ENCODE results near the gene HAX1.
"Not testable (repeated sequence)": the region's sequence is repeated elsewhere in the genome, so short reads cannot be mapped to it uniquely, and the experiment has no call there.

HAX1 gene

DNA sequence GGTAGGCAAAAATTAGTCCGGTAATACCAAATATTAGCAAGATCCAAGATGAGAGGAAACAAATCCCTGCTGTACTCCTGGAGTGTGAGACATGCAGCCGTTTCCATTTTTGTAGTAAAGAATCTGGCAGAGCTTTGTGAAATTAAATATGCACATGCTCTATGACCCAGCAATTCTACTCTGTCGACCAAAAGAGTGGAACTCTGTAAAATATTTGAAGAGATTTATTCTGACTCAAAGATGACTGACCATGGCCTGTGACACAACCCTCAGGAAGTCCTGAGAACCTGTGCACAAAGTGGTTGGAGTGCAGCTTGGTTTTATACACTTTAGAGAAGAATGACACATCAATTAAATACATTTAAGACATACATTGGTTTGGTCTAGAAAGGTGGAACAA lies 16.2 kb downstream of the HAX1 start:
- DNase-seq: no peak

DNA sequence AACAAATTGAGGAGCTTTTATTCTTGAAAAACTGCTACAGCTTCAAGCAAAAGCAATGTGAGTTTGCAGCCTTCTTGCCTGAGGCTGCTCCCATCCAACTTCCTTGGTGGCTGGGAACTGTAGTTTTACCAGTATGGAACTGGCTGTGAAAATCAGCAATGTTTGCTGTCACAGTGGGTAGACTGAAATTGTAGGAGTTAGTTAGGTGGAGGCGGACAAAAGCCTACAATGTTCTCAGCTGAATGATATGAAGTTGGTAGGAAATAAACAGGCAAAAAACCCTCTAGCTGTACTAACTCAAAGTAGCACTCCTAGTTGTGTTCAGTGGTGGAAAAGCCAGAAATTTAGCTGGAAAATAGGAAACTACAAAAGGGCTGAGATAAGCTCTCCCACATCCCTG lies 18.5 kb downstream of the HAX1 start:
- DNase-seq: no peak

DNA sequence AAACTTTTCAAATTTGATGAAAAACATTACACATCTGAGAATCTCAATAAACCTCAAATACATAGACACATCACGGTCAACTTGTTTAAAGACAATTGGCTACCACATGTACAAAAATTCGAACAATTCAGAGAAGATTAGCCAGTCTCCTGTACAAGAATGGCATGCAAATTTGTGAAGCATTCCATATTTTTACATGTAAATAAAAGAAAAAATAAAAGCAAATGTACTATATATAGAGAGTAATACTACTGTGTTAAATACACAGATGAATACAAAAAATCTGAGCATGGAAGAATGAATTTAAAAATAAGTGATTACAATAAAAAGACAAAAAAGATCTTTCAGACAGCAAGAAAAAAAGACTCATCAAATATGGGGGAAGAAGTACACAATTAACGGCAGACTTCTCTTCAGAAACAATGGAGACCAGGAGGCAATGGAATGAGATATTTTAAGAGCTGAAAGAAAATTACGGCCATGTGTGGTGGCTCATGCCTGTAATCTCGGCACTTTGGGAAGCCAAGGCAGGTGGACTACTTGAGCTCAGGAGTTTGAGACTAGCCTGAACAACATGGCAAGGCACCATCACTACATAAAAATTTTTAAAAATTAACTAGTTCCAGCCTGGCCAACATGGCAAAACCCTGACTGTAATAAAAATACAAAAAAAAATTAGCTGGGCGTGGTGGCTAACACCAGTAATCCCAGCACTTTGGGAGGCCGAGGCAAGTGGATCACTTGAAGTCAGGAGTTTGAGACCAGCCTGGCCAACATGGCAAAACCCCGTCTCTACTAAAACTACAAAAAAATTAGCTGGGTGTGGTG lies 23.2 kb downstream of the HAX1 start:
- no peak for DNase-seq

DNA sequence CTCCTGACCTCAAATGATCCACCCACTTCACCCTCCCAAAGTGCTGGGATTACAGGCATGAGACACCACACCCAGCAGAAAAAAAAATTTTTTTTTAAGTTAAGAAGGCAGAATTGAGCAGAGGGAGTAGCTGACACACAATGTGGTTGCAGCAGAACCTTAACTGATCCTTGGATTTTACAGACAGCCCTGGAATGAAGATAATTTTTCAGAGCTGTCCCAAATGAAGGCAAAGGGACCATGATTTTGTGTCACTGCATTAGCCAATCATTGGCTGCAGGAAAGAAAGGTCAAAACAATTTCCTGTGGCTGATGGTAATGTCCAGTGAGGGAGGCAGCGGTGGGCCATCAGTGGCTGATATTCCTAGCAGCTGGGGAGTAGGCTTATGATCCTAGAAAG lies 29.2 kb downstream of the HAX1 start:
- DNase-seq: no peak

DNA sequence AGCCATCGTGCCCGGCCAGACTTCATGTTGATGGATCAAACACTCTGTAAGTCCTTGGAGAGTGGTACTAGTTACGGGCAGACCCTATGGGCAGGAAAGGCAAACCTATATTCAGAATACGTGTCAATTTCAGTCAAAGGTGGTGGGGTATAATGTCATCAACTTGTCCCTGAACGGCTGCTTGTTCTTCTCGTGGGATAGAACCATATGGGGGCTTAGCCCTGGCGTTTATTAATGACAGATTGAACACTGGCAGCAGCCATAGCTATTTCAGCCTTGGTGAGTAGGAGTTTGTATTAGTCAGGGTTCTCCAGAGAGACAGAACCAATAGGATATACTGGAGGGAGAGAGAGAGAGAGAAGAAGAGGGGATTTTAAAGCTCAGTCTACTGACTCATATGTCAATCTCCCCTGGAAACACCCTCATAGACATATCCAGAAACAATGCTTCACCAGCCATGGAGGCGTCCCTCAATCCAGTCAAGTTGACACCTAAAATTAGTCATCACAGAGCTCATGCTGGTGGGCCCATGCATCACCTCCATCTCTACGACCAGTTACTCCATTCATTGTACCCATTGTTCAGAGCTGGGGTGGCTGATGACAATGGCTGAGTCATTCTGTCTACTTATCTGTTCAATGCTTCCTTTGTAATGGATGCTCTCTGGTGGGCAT lies 32.4 kb downstream of the HAX1 start:
- no peak for DNase-seq

DNA sequence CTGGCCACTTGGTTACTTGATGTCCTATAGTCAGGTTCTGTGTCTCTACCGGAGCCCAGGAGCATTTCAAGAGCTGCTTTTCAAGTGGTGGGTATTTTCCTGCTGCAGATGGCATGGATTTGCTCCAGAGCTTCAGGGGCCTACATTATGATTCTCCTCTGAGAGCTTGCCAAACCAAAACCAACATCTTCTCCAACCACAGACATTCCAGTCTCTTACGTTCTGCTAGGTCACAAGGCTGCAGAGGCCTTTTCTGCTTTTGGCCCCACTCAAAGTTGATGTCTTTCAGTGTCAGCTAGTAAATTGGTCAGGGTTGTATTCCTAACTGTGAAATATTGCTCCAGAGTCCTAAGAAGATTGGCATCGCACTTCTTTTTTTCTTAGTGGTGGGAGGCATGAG lies 33.7 kb downstream of the HAX1 start:
- no peak for DNase-seq

DNA sequence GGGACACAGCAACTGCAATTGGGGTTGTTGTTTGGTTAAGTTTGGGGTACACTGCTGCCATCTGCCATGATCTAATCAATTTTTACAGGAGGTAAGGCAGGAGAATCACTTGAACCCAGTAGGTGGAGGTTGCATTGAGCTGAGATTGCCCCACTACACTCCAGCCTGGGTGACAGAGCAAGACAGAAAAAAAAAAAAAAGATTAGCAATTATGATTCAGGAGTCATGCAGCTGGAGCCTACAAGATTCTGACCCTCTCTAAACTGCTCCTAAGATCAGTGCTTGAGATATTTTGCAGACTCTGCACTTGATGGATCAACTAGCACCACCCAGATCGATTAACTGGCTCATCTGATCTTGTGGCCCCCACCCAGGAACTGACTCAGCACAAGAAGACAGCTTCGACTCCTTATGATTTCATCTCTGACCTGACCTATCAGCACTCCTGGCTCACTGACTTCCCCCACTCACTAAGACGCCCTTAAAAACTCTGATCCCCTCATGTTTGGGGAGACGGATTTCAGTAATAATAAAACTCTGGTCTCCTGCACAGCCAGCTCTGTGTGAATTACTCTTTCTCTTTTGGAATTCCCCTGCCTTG lies 35.3 kb downstream of the HAX1 start:
- DNase-seq: not testable (repeated sequence)

DNA sequence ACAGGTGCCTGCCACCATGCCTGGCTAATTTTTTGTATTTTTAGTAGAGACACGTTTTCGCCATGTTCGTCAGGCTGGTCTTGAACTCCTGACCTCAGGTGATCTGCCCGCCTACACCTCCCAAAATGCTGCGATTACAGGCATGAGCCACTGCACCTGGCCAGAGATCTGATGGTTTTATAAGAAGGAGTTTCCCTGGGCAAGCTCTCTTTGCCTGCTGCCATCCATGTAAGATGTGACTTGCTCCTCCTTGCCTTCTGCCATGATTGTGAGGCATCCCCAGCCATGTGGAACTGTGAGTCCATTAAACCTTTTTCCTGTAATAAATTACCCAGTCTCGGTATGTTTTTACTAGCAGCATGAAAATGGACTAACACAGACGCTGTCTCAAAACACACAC lies 36.7 kb downstream of the HAX1 start:
- not testable (repeated sequence) for DNase-seq

DNA sequence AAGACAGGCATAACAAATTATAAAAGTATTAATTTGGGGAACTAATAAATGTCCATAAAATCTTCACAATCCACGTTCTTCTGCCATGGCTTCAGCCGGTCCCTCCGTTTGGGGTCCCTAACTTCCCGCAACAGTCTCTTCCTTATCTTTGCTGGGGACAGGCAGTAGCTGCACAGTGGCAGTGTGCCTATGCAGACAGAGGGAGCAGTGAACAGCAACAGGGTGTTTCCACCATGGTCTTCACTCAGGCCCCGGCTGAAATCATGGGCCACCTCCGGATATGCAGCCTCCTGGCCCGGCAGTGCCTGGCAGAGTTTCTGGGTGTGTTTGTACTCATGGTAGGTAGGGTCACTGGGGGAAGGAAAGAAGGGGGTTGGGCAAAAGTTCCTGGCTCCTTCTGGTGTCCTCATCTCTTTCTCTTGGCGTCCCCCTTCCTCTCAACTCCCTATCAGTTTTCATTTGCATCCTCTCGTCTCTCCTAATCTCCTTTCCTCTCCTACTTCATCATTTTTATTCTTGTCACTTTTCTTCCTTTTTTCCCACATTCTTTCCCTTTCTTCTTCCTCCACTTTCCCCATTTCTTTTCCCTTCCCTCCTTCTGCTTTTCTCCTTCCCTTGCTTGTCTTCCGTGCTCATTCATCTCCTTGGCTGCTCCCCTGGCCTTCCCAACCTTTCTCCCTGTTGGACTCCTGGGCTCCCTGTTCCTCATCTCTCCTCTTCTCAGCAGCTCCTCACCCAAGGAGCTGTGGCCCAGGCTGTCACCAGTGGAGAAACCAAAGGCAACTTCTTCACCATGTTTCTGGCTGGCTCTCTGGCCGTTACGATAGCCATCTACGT lies 40.0 kb downstream of the HAX1 start:
- DNase-seq: not testable (repeated sequence)

DNA sequence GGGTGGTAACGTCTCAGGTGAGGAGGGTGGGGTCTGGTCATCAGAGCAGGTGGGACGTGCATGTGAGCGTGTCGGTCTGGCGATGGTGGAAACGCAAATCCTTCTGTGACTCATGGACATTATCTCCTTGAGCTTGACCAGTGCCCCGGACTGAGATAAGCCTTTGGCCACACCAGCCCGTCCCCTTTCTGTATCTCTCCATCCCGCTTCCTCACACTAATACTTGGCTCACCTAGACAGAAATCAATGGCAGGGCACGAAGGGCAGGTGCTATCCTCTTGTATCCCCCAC lies 40.6 kb downstream of the HAX1 start:
- DNase-seq: no peak

DNA sequence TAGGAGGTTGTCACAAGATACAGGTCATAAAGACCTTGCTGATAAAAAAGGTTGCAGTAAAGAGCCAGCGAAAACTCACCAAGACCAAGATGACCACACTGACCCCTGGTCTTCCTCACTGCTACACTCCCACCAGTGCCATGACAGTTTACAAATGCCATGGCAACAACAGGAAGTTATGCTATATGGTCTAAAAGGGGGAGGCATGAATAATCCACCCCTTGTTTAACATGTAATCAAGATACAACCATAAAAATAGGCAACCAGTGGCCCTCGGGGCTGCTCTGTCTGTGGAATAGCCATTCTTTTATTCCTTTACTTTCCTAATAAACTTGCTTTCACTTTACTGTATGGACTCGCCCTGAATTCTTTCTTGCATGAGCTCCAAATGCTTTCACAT lies 41.8 kb downstream of the HAX1 start:
- DNase-seq: not testable (repeated sequence)

DNA sequence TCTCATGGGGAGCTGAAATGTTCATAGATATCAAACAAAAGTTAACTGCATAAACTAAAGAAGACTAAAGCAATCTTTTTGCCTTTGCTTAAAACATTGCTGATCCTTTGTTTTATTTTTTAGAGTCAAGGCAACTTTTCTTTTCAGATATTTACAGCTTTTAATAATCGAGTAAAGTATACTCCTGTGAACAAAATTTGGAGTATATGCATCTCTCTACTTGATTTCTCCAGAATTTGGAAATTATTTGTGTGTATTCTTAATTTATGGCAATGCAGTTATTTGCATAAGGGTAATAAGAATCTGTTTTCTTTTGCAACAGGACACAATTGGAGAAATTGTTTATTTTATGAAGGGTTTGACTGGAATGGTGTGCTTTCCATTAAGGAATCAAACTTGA lies 44.3 kb downstream of the HAX1 start:
- no peak for DNase-seq

DNA sequence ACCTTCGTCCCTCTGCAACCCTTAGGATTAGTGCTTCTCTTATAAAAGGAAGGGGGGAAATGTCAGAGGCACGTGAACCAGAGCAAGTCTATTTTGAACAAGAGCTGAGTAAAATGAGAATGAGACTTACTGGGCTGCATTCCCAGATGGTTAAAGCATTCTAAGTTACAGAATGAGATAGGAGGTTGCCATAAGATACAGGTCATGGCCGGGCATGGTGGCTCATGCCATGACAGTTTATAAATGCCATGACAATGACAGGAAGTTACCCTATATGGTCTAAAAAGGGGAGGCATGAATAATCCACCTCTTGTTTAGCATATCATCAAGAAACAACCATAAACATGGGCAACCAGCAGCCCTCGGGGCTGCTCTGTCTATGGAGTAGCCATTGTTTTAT lies 46.0 kb downstream of the HAX1 start:
- DNase-seq: no peak

DNA sequence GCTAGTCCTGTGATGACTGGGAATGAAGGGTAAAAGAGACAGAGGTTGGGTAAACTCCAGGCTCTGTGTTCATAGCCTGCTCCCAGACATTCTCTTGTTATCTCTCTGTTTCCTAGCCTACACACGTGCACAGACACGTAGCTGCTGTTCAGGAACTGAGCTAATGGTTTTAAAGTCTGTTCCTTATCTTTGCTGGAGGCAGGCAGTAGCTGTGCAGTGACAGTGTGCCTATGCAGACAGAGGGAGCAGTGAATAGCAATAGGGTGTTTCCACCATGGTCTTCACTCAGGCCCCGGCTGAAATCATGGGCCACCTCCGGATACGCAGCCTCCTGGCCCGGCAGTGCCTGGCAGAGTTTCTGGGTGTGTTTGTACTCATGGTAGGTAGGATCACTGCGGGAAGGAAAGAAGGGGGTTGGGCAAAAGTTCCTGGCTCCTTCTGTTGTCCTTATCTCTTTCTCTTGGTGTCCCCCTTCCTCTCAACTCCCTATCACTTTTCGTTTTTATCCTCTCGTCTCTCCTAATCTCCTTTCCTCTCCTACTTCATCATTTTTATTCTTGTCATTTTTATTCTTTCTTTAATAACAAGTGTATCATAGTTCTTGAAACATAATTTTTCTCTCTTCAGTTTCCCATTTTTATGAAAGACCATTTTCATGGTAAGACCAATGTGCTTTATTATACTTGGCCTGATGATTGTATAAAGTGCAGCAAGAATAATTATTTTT lies 48.6 kb downstream of the HAX1 start, which contains the start of gene AQP10:
TSS of gene AQP10 (plus strand) at position 212 of the 727 bp plus-strand sequence. CDS start at position 275, 63 bp downstream.
- DNase-seq: no peak

DNA sequence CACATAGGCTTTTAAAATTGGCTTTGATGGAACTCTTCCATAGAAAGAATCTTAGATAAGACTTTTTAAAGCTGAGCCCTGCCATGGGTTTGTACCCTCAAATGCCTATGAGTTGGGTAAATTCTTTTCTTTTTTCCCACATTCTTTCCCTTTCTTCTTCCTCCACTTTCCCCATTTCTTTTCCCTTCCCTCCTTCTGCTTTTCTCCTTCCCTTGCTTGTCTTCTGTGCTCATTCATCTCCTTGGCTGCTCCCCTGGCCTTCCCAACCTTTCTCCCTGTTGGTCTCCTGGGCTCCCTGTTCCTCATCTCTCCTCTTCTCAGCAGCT lies 49.1 kb downstream of the HAX1 start:
- DNase-seq: not testable (repeated sequence)

DNA sequence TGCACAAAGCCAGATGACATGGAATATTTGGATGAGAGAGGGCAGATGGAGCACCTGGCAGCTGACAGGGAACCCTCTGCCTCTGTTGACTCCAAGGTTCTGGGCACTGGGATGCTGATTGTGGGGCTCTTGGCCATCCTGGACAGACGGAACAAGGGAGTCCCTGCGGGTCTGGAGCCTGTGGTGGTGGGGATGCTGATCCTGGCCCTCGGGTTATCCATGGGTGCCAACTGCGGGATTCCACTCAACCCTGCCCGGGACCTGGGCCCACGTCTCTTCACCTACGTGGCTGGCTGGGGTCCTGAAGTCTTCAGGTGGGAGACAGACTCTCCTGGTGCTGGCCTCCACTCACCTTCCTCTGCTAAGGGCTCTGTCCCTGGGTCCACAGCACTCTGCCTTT lies 51.1 kb downstream of the HAX1 start:
- DNase-seq: no peak

DNA sequence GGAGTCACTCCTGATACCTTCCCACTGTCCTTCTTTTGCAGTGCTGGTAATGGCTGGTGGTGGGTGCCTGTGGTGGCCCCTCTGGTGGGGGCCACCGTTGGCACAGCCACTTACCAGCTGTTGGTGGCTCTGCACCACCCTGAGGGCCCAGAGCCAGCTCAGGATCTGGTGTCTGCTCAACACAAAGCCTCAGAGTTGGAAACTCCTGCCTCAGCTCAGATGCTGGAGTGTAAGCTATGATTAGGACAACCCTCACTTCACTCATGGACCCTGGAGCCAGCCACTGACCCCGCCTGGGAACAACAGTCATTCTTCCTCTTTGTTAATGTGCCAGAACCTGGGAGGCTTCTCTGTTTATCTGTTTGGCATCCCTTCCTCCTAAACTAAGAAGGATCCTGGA lies 51.8 kb downstream of the HAX1 start:
- no peak for DNase-seq

DNA sequence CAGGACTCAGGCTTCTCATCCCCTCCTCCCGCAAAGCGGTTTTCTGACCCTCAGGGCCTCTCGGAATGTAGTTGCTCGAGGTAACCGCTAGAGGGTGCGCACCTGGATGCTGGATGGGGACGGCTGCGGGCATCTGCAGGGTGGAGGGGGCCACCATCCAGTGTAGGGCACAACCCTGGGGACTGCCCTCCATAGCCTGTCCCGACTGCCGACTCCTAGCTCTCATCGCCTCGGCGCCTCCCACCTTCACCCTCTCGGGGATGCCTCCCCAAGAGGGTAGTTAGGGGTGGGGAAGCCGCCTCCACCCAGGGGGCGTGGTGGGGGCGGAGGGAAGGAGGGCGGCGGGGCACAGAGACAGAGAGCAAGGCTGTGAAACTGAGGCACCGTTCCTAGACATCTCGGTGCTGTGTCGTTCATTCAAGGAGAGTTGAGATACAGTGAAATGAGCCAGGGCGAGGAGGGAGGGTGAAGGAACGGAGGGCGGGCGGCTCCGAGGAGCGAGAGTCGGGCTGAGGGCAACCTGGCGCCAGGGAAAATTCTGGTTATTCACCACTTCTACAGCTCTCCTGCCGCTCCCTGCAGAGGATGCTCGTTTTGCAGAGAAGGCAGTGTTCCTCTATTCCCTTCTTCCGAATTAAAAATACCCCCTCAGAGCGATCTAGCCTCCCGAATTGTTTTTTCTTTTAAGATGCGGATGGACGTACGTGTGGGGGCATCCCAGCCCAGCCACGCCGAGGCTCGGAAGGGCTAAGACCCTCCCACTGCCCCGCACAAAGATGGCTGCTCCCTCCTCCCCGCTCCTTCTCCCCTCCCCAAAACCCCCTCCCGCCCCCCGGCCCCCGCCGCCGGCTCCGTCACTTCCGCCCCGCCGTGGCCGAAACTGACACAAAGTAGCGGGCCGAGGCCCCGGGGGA lies 52.5 kb downstream of the HAX1 start, which contains the start of gene ATP8B2:
TSS of gene ATP8B2 (plus strand) at position 857 of the 914 bp plus-strand sequence. CDS start 2,617 bp downstream, outside the sequence.
- DNase-seq: peak; percentile 87

Data from CD4-positive, alpha-beta T cell treated with Interleukin-17A for 4 hours (primary cell).